T-helper 2 cell treated with Interferon-gamma antibody and Interleukin-4, amounts not matched to agents 5 μg/mL and 100 μg/mL, for 36 hours (primary cell): ENCODE measurements around the gene TMEM164.

Experiments used
- DNase-seq: peaks from one replicate; pipeline ENCODE4 v3.0.0; 2021; ENCODE audit warnings: low spot score
- H3K27ac Mint-ChIP-seq: one replicate; pipeline ENCODE4 v1.8.0; 2021; ENCODE audit warnings: mild to moderate bottlenecking, mixed read lengths
- H3K27me3 Mint-ChIP-seq: one replicate; pipeline ENCODE4 v1.8.0; 2021; ENCODE audit warnings: low read depth, mixed read lengths
- H3K36me3 Mint-ChIP-seq: one replicate; pipeline ENCODE4 v1.8.0; 2021; ENCODE audit warnings: low read depth, mixed read lengths
- H3K4me1 Mint-ChIP-seq: one replicate; pipeline ENCODE4 v1.8.0; 2021; ENCODE audit warnings: low read depth, mixed read lengths
- H3K4me3 Mint-ChIP-seq: one replicate; pipeline ENCODE4 v1.8.0; 2022; ENCODE audit warnings: mild to moderate bottlenecking, moderate library complexity, mixed read lengths
- H3K9me3 Mint-ChIP-seq: one replicate; pipeline ENCODE4 v1.8.0; 2021; ENCODE audit warnings: mixed read lengths

The TMEM164 gene

GRCh38 chrX:110173192-110174175 lies 170.6 kb downstream of the TMEM164 start:
- Mint-ChIP-seq H3K4me1 (no peaks in the 10 kb centered on the region), H3K27ac (no peak overlapping the region), H3K4me3 (no peak overlapping the region), H3K27me3 (no peaks in the 10 kb centered on the region), H3K9me3 (no peaks in the 10 kb centered on the region), H3K36me3 (no peaks in the 10 kb centered on the region)
- DNase-seq: no peak

GRCh38 chrX:110175146-110175545 lies 172.2 kb downstream of the TMEM164 start:
- Mint-ChIP-seq H3K27ac (no peak overlapping the region), H3K27me3 (no peaks in the 10 kb centered on the region), H3K36me3 (no peaks in the 10 kb centered on the region), H3K9me3 (no peaks in the 10 kb centered on the region), H3K4me1 (peaks cover 3% of the 10 kb centered on the region), H3K4me3 (no peak overlapping the region)
- DNase-seq: no peak

GRCh38 chrX:110175696-110176095 lies 172.8 kb downstream of the TMEM164 start:
- H3K4me1 Mint-ChIP-seq: peaks cover 4% of the 10 kb centered on the region
- no peak overlapping the region for H3K27ac Mint-ChIP-seq
- no peaks in the 10 kb centered on the region for H3K27me3 Mint-ChIP-seq
- DNase-seq: no peak
- no peaks in the 10 kb centered on the region for H3K36me3 Mint-ChIP-seq
- no peaks in the 10 kb centered on the region for H3K9me3 Mint-ChIP-seq
- no peak overlapping the region for H3K4me3 Mint-ChIP-seq

- Mint-ChIP-seq H3K27ac (no peak overlapping the region), H3K4me1 (peaks cover 4% of the 10 kb centered on the region), H3K36me3 (no peaks in the 10 kb centered on the region), H3K27me3 (no peaks in the 10 kb centered on the region), H3K4me3 (no peak overlapping the region), H3K9me3 (no peaks in the 10 kb centered on the region)
- no peak for DNase-seq
Observed at GRCh38 chrX:110178179-110178865, 175.4 kb downstream of the TMEM164 start.

GRCh38 chrX:110180176-110180927 lies 177.4 kb downstream of the TMEM164 start:
- peaks cover 7% of the 10 kb centered on the region for H3K9me3 Mint-ChIP-seq
- H3K36me3 Mint-ChIP-seq: peaks cover 9% of the 10 kb centered on the region
- DNase-seq: no peak
- no peak overlapping the region for H3K4me3 Mint-ChIP-seq
- no peaks in the 10 kb centered on the region for H3K27me3 Mint-ChIP-seq
- peaks cover 9% of the 10 kb centered on the region for H3K4me1 Mint-ChIP-seq
- H3K27ac Mint-ChIP-seq: no peak overlapping the region

GRCh38 chrX:110180928-110181310 lies 178.0 kb downstream of the TMEM164 start:
- H3K27ac Mint-ChIP-seq: no peak overlapping the region
- H3K36me3 Mint-ChIP-seq: peaks cover 9% of the 10 kb centered on the region
- H3K4me1 Mint-ChIP-seq: peaks cover 10% of the 10 kb centered on the region
- no peak for DNase-seq
- H3K4me3 Mint-ChIP-seq: no peak overlapping the region
- no peaks in the 10 kb centered on the region for H3K27me3 Mint-ChIP-seq
- peaks cover 9% of the 10 kb centered on the region for H3K9me3 Mint-ChIP-seq

GRCh38 chrX:110181459-110182137 lies 178.7 kb downstream of the TMEM164 start:
- H3K9me3 Mint-ChIP-seq: peaks cover 13% of the 10 kb centered on the region
- H3K4me1 Mint-ChIP-seq: peaks cover 10% of the 10 kb centered on the region
- H3K27ac Mint-ChIP-seq: no peak overlapping the region
- peaks cover 12% of the 10 kb centered on the region for H3K36me3 Mint-ChIP-seq
- H3K27me3 Mint-ChIP-seq: no peaks in the 10 kb centered on the region
- no peak overlapping the region for H3K4me3 Mint-ChIP-seq
- DNase-seq: no peak

GRCh38 chrX:110182362-110182761 lies 179.4 kb downstream of the TMEM164 start:
- no peak for DNase-seq
- no peak overlapping the region for H3K4me3 Mint-ChIP-seq
- peaks cover 14% of the 10 kb centered on the region for H3K36me3 Mint-ChIP-seq
- H3K9me3 Mint-ChIP-seq: peaks cover 13% of the 10 kb centered on the region
- H3K4me1 Mint-ChIP-seq: peaks cover 10% of the 10 kb centered on the region
- no peak overlapping the region for H3K27ac Mint-ChIP-seq
- no peaks in the 10 kb centered on the region for H3K27me3 Mint-ChIP-seq

GRCh38 chrX:110182865-110183264 lies 180.0 kb downstream of the TMEM164 start:
- no peak for DNase-seq
- no peak overlapping the region for H3K27ac Mint-ChIP-seq
- H3K36me3 Mint-ChIP-seq: peaks cover 14% of the 10 kb centered on the region
- H3K4me1 Mint-ChIP-seq: peaks cover 10% of the 10 kb centered on the region
- H3K4me3 Mint-ChIP-seq: no peak overlapping the region
- H3K9me3 Mint-ChIP-seq: peaks cover 13% of the 10 kb centered on the region
- no peaks in the 10 kb centered on the region for H3K27me3 Mint-ChIP-seq

- Mint-ChIP-seq H3K27ac (no peak overlapping the region), H3K27me3 (no peaks in the 10 kb centered on the region), H3K4me1 (peaks cover 13% of the 10 kb centered on the region), H3K36me3 (peaks cover 17% of the 10 kb centered on the region), H3K4me3 (no peak overlapping the region), H3K9me3 (peaks cover 13% of the 10 kb centered on the region)
- DNase-seq: no peak
Observed at GRCh38 chrX:110183314-110183713, 180.4 kb downstream of the TMEM164 start.

- no peak for DNase-seq
- Mint-ChIP-seq H3K4me3 (peak overlapping the region; percentile 43), H3K4me1 (peaks cover 25% of the 10 kb centered on the region), H3K27me3 (no peaks in the 10 kb centered on the region), H3K27ac (peak overlapping the region; percentile 69), H3K36me3 (peaks cover 14% of the 10 kb centered on the region), H3K9me3 (peaks cover 11% of the 10 kb centered on the region)
Observed at GRCh38 chrX:110188701-110189558, 186.0 kb downstream of the TMEM164 start.

- Mint-ChIP-seq H3K27me3 (no peaks in the 10 kb centered on the region), H3K4me3 (no peak overlapping the region), H3K4me1 (peaks cover 19% of the 10 kb centered on the region), H3K9me3 (no peaks in the 10 kb centered on the region), H3K27ac (no peak overlapping the region), H3K36me3 (peaks cover 3% of the 10 kb centered on the region)
- DNase-seq: no peak
Observed at GRCh38 chrX:110192516-110192915, 189.6 kb downstream of the TMEM164 start.

GRCh38 chrX:110194977-110195376 lies 192.1 kb downstream of the TMEM164 start:
- Mint-ChIP-seq H3K27me3 (no peaks in the 10 kb centered on the region), H3K9me3 (no peaks in the 10 kb centered on the region), H3K4me1 (peaks cover 7% of the 10 kb centered on the region), H3K36me3 (no peaks in the 10 kb centered on the region), H3K27ac (no peak overlapping the region), H3K4me3 (no peak overlapping the region)
- no peak for DNase-seq
